T-cell (primary cell): ENCODE measurements around the gene SMIM14. TPM values are rescaled to one million over a fixed set of nuclear protein-coding genes. Genes with fewer than 3 reads are reported as not detected.
A peak's percentile ranks its signal among the peaks of the same experiment; 100 is the strongest.

Source experiments
- ATAC-seq, 4 experiments: fragments of 200-7000 bp in 3 of 4; fragments of 150-1000 bp in 1 of 4; cut with Tn5 transposase; replicated peaks in 1 of 4; 1 replicate in 3 of 4; 2 replicates in 1 of 4; pipeline ENCODE4 v1.10.0; 2021; ENCODE audit warnings: moderate library complexity in 3 of 4, mild to moderate bottlenecking in 2 of 4, moderate number of reproducible peaks in 1 of 4
- CTCF ChIA-PET, 2 donors: fragments of 300-600 bp; sonication (Branson Sonifier 250); formaldehyde crosslinking; loops; one replicate each; lab custom pipeline; 2022; ENCODE audit warnings: antibody characterized with exemption in 2 of 2; lab: Charles Lee
- POLR2A ChIA-PET, 2 donors: fragments of 300-600 bp; sonication (Branson Sonifier 250); formaldehyde crosslinking; loops; one replicate each; lab custom pipeline; 2022; ENCODE audit warnings: antibody characterized with exemption in 2 of 2; lab: Charles Lee
- DNase-seq, 35 experiments: peaks; one replicate each; pipeline versions ENCODE4 v3.0.0 to v3.0.0-alpha.2; 2013 to 2023
- H3K27ac ChIP-seq: one replicate; pipeline ENCODE4 v1.5.1; 2013; ENCODE audit warnings: low read length
- H3K27me3 ChIP-seq, 2 experiments: replicated peaks in 1 of 2; 1 replicate in 1 of 2; 2 replicates in 1 of 2; pipeline versions ENCODE4 v1.6.1 to v1.7.0; 2013; ENCODE audit warnings: low read length in 1 of 2, mixed read lengths in 1 of 2; ENCODE audit not compliant: control insufficient read depth in 2 of 2, insufficient read depth in 2 of 2; ENCODE audit errors: extremely low read depth in 1 of 2
- H3K36me3 ChIP-seq, 2 donors: 1 replicate in 1 of 2; 2 replicates in 1 of 2; pipeline versions ENCODE4 v1.6.1 to v1.7.0; 2013; ENCODE audit warnings: low read length in 1 of 2; ENCODE audit not compliant: control insufficient read depth in 2 of 2, insufficient read depth in 1 of 2; ENCODE audit errors: extremely low read depth in 1 of 2
- H3K4me1 ChIP-seq, 2 experiments: 1 replicate in 1 of 2; 2 replicates in 1 of 2; pipeline versions ENCODE4 v1.6.1 to v1.7.0; 2013; ENCODE audit warnings: low read length in 2 of 2, mixed read lengths in 1 of 2; ENCODE audit not compliant: insufficient read depth in 2 of 2, control insufficient read depth in 1 of 2; ENCODE audit errors: extremely low read depth in 1 of 2
- H3K4me3 ChIP-seq, 2 donors: 1 replicate in 1 of 2; 2 replicates in 1 of 2; pipeline versions ENCODE4 v1.5.1 to v1.7.0; 2013; ENCODE audit warnings: mild to moderate bottlenecking in 2 of 2, low read length in 1 of 2, moderate library complexity in 1 of 2; ENCODE audit not compliant: control insufficient read depth in 1 of 2; ENCODE audit errors: extremely low read depth in 1 of 2
- H3K9me3 ChIP-seq: 2 replicates; pipeline ENCODE4 v1.7.0; 2013
- H3K27ac Mint-ChIP-seq, 2 donors: one replicate each; pipeline ENCODE4 v1.8.0; 2020 to 2021; ENCODE audit warnings: mild to moderate bottlenecking in 2 of 2, mixed read lengths in 2 of 2
- H3K27me3 Mint-ChIP-seq, 2 donors: one replicate each; pipeline ENCODE4 v1.8.0; 2021 to 2022; ENCODE audit warnings: mixed read lengths in 2 of 2
- H3K36me3 Mint-ChIP-seq: one replicate; pipeline ENCODE4 v1.8.0; 2021; ENCODE audit warnings: mixed read lengths
- H3K4me1 Mint-ChIP-seq, 3 donors: one replicate each; pipeline ENCODE4 v1.8.0; 2020 to 2022; ENCODE audit warnings: mixed read lengths in 3 of 3, mild to moderate bottlenecking in 1 of 3
- H3K4me3 Mint-ChIP-seq, 3 donors: one replicate each; pipeline ENCODE4 v1.8.0; 2020 to 2022; ENCODE audit warnings: mild to moderate bottlenecking in 3 of 3, mixed read lengths in 3 of 3, moderate library complexity in 3 of 3
- H3K9me3 Mint-ChIP-seq, 3 donors: one replicate each; pipeline ENCODE4 v1.8.0; 2020 to 2022; ENCODE audit warnings: mixed read lengths in 3 of 3
- WGBS: methylation state at CpG from one replicate; pipeline ENCODE4 v1.1.5; 2013; ENCODE audit warnings: missing lambda C conversion rate; ENCODE audit not compliant: insufficient coverage; 5-methylcytosine and 5-hydroxymethylcytosine counted together
- total RNA-seq, 35 experiments: library from RNA in 6 of 35; stranded (reverse) in 6 of 35; fragments of 120-200 nt in 1 of 35; gene quantifications; one replicate each; pipeline versions ENCODE4 v1.2.1 to v1.2.4 and lab custom pipeline; 2013 to 2026

Gene SMIM14
- total RNA-seq, 5 donors from 2014 or later (not counting 1 experiment from before 2014, with no cell fraction given): 4.8 to 17.2 (median 15.5) TPM

- no peaks in the 10 kb centered on the region for H3K27me3 Mint-ChIP-seq
- Histone ChIP-seq H3K27ac (no peak overlapping the region), H3K4me1 (peaks cover 3 to 15% of the 10 kb centered on the region in 2 experiments), H3K4me3 (no peak overlapping the region), H3K27me3 (no peaks in the 10 kb centered on the region), H3K36me3 (no peaks in the 10 kb centered on the region), H3K9me3 (no peaks in the 10 kb centered on the region)
- ATAC-seq (no peak), DNase-seq (no peak)
- peaks cover 29% of the 10 kb centered on the region for H3K36me3 Mint-ChIP-seq
- H3K4me1 Mint-ChIP-seq: peaks cover 13 to 24% (median 21%) of the 10 kb centered on the region in 3 donors
- 100% methylated on average over 1 of the region's 2 CpGs for WGBS
- H3K9me3 Mint-ChIP-seq: peaks cover 7 to 25% (median 24%) of the 10 kb centered on the region in 3 donors
- H3K4me3 Mint-ChIP-seq: no peak overlapping the region
- POLR2A ChIA-PET: no interaction called here
- CTCF ChIA-PET: no interaction called here
- peak overlapping the region in 1 of 2 donors; percentile 34 for H3K27ac Mint-ChIP-seq
These were observed 109.1 kb downstream of the SMIM14 start for GRCh38 chr4:39529534-39529933.

- H3K4me1 Mint-ChIP-seq: peaks cover 13 to 24% (median 21%) of the 10 kb centered on the region in 3 donors
- no peak for ATAC-seq
- 13% methylated on average over 11 of the region's 21 CpGs for WGBS
- CTCF ChIA-PET: interaction anchor here in 1 of 2 donors (1.3 kb wide), 1 partner anchor 110 kb away, joined by 5 read pairs; the partner anchor contains the start of gene SMIM14
- H3K4me3 ChIP-seq: peak overlapping the region; percentile 77 to 92
- no peaks in the 10 kb centered on the region for H3K36me3 ChIP-seq
- POLR2A ChIA-PET: no interaction called here
- H3K27ac ChIP-seq: peak overlapping the region; percentile 44
- H3K9me3 ChIP-seq: no peaks in the 10 kb centered on the region
- peaks cover 3 to 15% of the 10 kb centered on the region in 2 experiments for H3K4me1 ChIP-seq
- no peaks in the 10 kb centered on the region for H3K27me3 Mint-ChIP-seq
- H3K9me3 Mint-ChIP-seq: peaks cover 7 to 25% (median 24%) of the 10 kb centered on the region in 3 donors
- H3K27ac Mint-ChIP-seq: peak overlapping the region; percentile 67 to 86
- H3K4me3 Mint-ChIP-seq: peak overlapping the region; percentile 95 to 96 (median 96)
- no peaks in the 10 kb centered on the region for H3K27me3 ChIP-seq
- peak in 5 of 35 experiments; percentile 0 to 25 (median 4) for DNase-seq
- H3K36me3 Mint-ChIP-seq: peaks cover 24% of the 10 kb centered on the region
These were observed 110.6 kb downstream of the SMIM14 start for GRCh38 chr4:39528061-39528465.

GRCh38 chr4:39527296-39528060 is 111.2 kb downstream of the SMIM14 start, which contains the start of gene UGDH:
TSS of gene UGDH (minus strand) at chr4:39527439. CDS start at chr4:39521512, 5,927 bp downstream.
- peaks cover 18% of the 10 kb centered on the region for H3K36me3 Mint-ChIP-seq
- CTCF ChIA-PET: interaction anchor here in 1 of 2 donors (0.6 to 1.3 kb wide), 5 partner anchors 67 to 1198 kb away, joined by 3 to 9 read pairs (median 5); partner anchors contain the start of gene SMIM14
- peak; percentile 77 to 94 (median 86) for DNase-seq
- Histone ChIP-seq H3K4me1 (peaks cover 3 to 15% of the 10 kb centered on the region in 2 experiments), H3K36me3 (no peaks in the 10 kb centered on the region), H3K27ac (peak within 1 kb of the TSS; percentile 44), H3K27me3 (no peaks in the 10 kb centered on the region), H3K9me3 (no peaks in the 10 kb centered on the region), H3K4me3 (peak within 1 kb of the TSS; percentile 77 to 92)
- POLR2A ChIA-PET: interaction anchor here in 1 of 2 donors (1.0 to 1.1 kb wide), 2 partner anchors 110 to 530 kb away, joined by 4 read pairs; no protein-coding TSS in a partner anchor
- H3K27me3 Mint-ChIP-seq: no peaks in the 10 kb centered on the region
- peaks cover 4 to 22% (median 21%) of the 10 kb centered on the region in 3 donors for H3K9me3 Mint-ChIP-seq
- peaks cover 13 to 24% (median 21%) of the 10 kb centered on the region in 3 donors for H3K4me1 Mint-ChIP-seq
- H3K4me3 Mint-ChIP-seq: peak within 1 kb of the TSS; percentile 95 to 96 (median 96)
- 0% methylated on average over 72 of the region's 73 CpGs for WGBS
- peak; percentile 98 to 100 (median 99) for ATAC-seq
- H3K27ac Mint-ChIP-seq: peak within 1 kb of the TSS; percentile 89 to 94

- peak; percentile 21 to 25 (median 23) for ATAC-seq
- peak in 13 of 35 experiments; percentile 0 to 46 (median 4) for DNase-seq
- 0% methylated on average over 14 of the region's 33 CpGs for WGBS
- H3K4me1 ChIP-seq: peaks cover 3 to 15% of the 10 kb centered on the region in 2 experiments
- peak overlapping the region; percentile 95 to 96 (median 96) for H3K4me3 Mint-ChIP-seq
- no peaks in the 10 kb centered on the region for H3K9me3 ChIP-seq
- peaks cover 13 to 24% (median 21%) of the 10 kb centered on the region in 3 donors for H3K4me1 Mint-ChIP-seq
- H3K27ac ChIP-seq: peak overlapping the region; percentile 11
- ChIA-PET CTCF (interaction anchor here (0.6 to 1.3 kb wide), 5 partner anchors 66 to 1197 kb away, joined by 3 to 9 read pairs (median 6); partner anchors contain the start of gene SMIM14 (in 1 of the 2)), POLR2A (interaction anchor here in 1 of 2 donors (1.0 to 1.1 kb wide), 2 partner anchors 111 to 531 kb away, joined by 4 read pairs; no protein-coding TSS in a partner anchor)
- H3K27me3 ChIP-seq: no peaks in the 10 kb centered on the region
- peaks cover 0 to 15% (median 15%) of the 10 kb centered on the region in 3 donors for H3K9me3 Mint-ChIP-seq
- no peaks in the 10 kb centered on the region for H3K36me3 ChIP-seq
- no peaks in the 10 kb centered on the region for H3K27me3 Mint-ChIP-seq
- peaks cover 12% of the 10 kb centered on the region for H3K36me3 Mint-ChIP-seq
- peak overlapping the region; percentile 77 to 92 for H3K4me3 ChIP-seq
- H3K27ac Mint-ChIP-seq: peak overlapping the region; percentile 78 to 87
These were observed 111.8 kb downstream of the SMIM14 start for GRCh38 chr4:39526765-39527295.

- Mint-ChIP-seq H3K27ac (peak overlapping the region; percentile 78 to 87), H3K27me3 (no peaks in the 10 kb centered on the region), H3K9me3 (peaks cover 0 to 10% (median 8%) of the 10 kb centered on the region in 3 donors), H3K4me3 (peak overlapping the region; percentile 95 to 96 (median 96)), H3K36me3 (peaks cover 5% of the 10 kb centered on the region), H3K4me1 (peaks cover 13 to 24% (median 21%) of the 10 kb centered on the region in 3 donors)
- no peaks in the 10 kb centered on the region for H3K27me3 ChIP-seq
- DNase-seq: no peak
- CTCF ChIA-PET: interaction anchor here (0.5 to 0.6 kb wide), 2 partner anchors 207 to 497 kb away, joined by 5 to 6 read pairs; no protein-coding TSS in a partner anchor
- no peak for ATAC-seq
- no peak overlapping the region for H3K27ac ChIP-seq
- WGBS: 80% methylated on average over 1 of the region's 9 CpGs
- H3K36me3 ChIP-seq: no peaks in the 10 kb centered on the region
- POLR2A ChIA-PET: interaction anchor here in 1 of 2 donors (0.8 kb wide), 1 partner anchor 50 kb away, joined by 3 read pairs; no protein-coding TSS in a partner anchor
- H3K4me3 ChIP-seq: peak overlapping the region; percentile 77 to 92
- no peaks in the 10 kb centered on the region for H3K9me3 ChIP-seq
- peaks cover 3 to 15% of the 10 kb centered on the region in 2 experiments for H3K4me1 ChIP-seq
These were observed 112.6 kb downstream of the SMIM14 start for GRCh38 chr4:39525822-39526690.
